Tibial nerve (tissue), 4 donors: ENCODE data around the gene MRPL9.

Source experiments
- CTCF ChIP-seq, 5 experiments: fragments of 200-600 bp in 3 of 5; fragments of 450-650 bp in 2 of 5; sonication (generic) in 3 of 5; IDR thresholded peaks; one replicate each; pipeline ENCODE4 v1.5.1; 2016 to 2019; ENCODE audit warnings: antibody characterized with exemption in 5 of 5, mild to moderate bottlenecking in 3 of 5, moderate library complexity in 2 of 5
- EP300 ChIP-seq, 2 donors: sonication (generic); formaldehyde crosslinking; IDR thresholded peaks; one replicate each; pipeline ENCODE4 v1.6.1; 2017; ENCODE audit warnings: antibody characterized with exemption in 2 of 2, mild to moderate bottlenecking in 1 of 2
- POLR2A ChIP-seq, 2 donors: fragments of 450-650 bp; IDR thresholded peaks; one replicate each; pipeline ENCODE4 v1.6.1; 2017; ENCODE audit warnings: antibody characterized with exemption in 2 of 2, mild to moderate bottlenecking in 2 of 2, moderate library complexity in 2 of 2

- TF ChIP-seq CTCF (IDR thresholded peaks at IDR 0.05) (no peak), POLR2A (IDR thresholded peaks at IDR 0.05) (no peak), EP300 (IDR thresholded peaks at IDR 0.05) (no peak)
These were observed 7.0 kb downstream of the MRPL9 start for GRCh38 chr1:151756291-151756690.
